Thyroid gland (tissue), 4 donors: ENCODE measurements around the gene SLC11A1. TPM values are rescaled to one million over a fixed set of nuclear protein-coding genes. Genes with fewer than 3 reads are reported as not detected.

Experiments used
- DNase-seq, 2 donors: peaks; one replicate each; pipeline ENCODE4 v3.0.0-alpha.2; 2019
- H3K27ac ChIP-seq, 3 donors: fragments of 200-600 bp; sonication (generic); 1 replicate in 2 of 3; 2 replicates in 1 of 3; pipeline ENCODE4 v1.5.1; 2016 to 2019; ENCODE audit warnings: mild to moderate bottlenecking in 1 of 3, moderate library complexity in 1 of 3
- H3K27me3 ChIP-seq: fragments of 200-600 bp; sonication (generic); one replicate; pipeline ENCODE4 v1.5.1; 2019
- H3K36me3 ChIP-seq, 2 donors: fragments of 200-600 bp; sonication (generic); one replicate each; pipeline ENCODE4 v1.5.1; 2016 to 2019
- H3K4me1 ChIP-seq, 2 donors: fragments of 200-600 bp; sonication (generic); one replicate each; pipeline ENCODE4 v1.5.1; 2017 to 2019
- H3K4me3 ChIP-seq, 3 donors: fragments of 200-600 bp; sonication (generic); replicated peaks in 1 of 3; 1 replicate in 2 of 3; 2 replicates in 1 of 3; pipeline ENCODE4 v1.5.1; 2016; ENCODE audit warnings: mild to moderate bottlenecking in 1 of 3
- H3K9me3 ChIP-seq: fragments of 200-600 bp; sonication (generic); one replicate; pipeline ENCODE4 v1.5.1; 2017
- POLR2A ChIP-seq, 2 donors: fragments of 450-650 bp; IDR thresholded peaks; one replicate each; pipeline ENCODE4 v1.6.1; 2017; ENCODE audit warnings: antibody characterized with exemption in 2 of 2, mild to moderate bottlenecking in 2 of 2, moderate library complexity in 1 of 2
- WGBS, 2 donors: methylation state at CpG; one replicate each; pipeline ENCODE4 v1.1.5; 2017; 5-methylcytosine and 5-hydroxymethylcytosine counted together
- intact Hi-C: fragments of 100-400 bp; cut with DNase I; formaldehyde crosslinking; loops from one replicate; pipeline ENCODE4 v1.15.1; 2023
- total RNA-seq, 4 donors: library from RNA; depleted of rRNA; stranded (reverse); fragments of >200 nt; gene quantifications; one replicate each; pipeline ENCODE4 v1.2.3, GENCODE V29; 2016
- TF ChIP-seq, protein P1 (sequence below), 6 experiments: fragments of 200-600 bp in 3 of 6; fragments of 450-650 bp in 3 of 6; sonication (generic) in 3 of 6; IDR thresholded peaks; one replicate each; pipeline ENCODE4 v1.5.1; 2016 to 2019; ENCODE audit warnings: antibody characterized with exemption in 6 of 6, mild to moderate bottlenecking in 2 of 6, inconsistent platforms in 1 of 6, moderate library complexity in 1 of 6

SLC11A1 gene
- total RNA-seq, 4 donors from 2014 or later = 1.7 to 14.5 (median 10.1) TPM

GRCh38 chr2:218345491-218346236 lies 36.4 kb upstream of the SLC11A1 start:
- Histone ChIP-seq H3K9me3 (no peaks in the 10 kb centered on the region), H3K36me3 (peaks cover 0 to 8% of the 10 kb centered on the region in 2 donors), H3K4me1 (no peaks in the 10 kb centered on the region), H3K27me3 (no peaks in the 10 kb centered on the region), H3K4me3 (no peak overlapping the region), H3K27ac (no peak overlapping the region)
- TF ChIP-seq POLR2A (IDR thresholded peaks at IDR 0.05) = no peak
- TF ChIP-seq, protein P1, sequence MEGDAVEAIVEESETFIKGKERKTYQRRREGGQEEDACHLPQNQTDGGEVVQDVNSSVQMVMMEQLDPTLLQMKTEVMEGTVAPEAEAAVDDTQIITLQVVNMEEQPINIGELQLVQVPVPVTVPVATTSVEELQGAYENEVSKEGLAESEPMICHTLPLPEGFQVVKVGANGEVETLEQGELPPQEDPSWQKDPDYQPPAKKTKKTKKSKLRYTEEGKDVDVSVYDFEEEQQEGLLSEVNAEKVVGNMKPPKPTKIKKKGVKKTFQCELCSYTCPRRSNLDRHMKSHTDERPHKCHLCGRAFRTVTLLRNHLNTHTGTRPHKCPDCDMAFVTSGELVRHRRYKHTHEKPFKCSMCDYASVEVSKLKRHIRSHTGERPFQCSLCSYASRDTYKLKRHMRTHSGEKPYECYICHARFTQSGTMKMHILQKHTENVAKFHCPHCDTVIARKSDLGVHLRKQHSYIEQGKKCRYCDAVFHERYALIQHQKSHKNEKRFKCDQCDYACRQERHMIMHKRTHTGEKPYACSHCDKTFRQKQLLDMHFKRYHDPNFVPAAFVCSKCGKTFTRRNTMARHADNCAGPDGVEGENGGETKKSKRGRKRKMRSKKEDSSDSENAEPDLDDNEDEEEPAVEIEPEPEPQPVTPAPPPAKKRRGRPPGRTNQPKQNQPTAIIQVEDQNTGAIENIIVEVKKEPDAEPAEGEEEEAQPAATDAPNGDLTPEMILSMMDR (IDR thresholded peaks at IDR 0.05) = no peak
- WGBS, 2 donors = 87 to 89% methylated on average over 12 of the region's 12 CpGs
- intact Hi-C loops = no loop called here
- no peak for DNase-seq

GRCh38 chr2:218347172-218347571 lies 34.9 kb upstream of the SLC11A1 start:
- Histone ChIP-seq H3K36me3 (peaks cover 0 to 8% of the 10 kb centered on the region in 2 donors), H3K27me3 (no peaks in the 10 kb centered on the region), H3K9me3 (no peaks in the 10 kb centered on the region), H3K4me3 (no peak overlapping the region), H3K4me1 (no peaks in the 10 kb centered on the region), H3K27ac (no peak overlapping the region)
- no peak for TF ChIP-seq POLR2A (IDR thresholded peaks at IDR 0.05)
- TF ChIP-seq, protein P1 (IDR thresholded peaks at IDR 0.05) = no peak
- 96 to 97% methylated on average over 5 of the region's 5 CpGs for WGBS, 2 donors
- intact Hi-C loops = no loop called here
- DNase-seq = no peak

- Histone ChIP-seq H3K9me3 (no peaks in the 10 kb centered on the region), H3K4me3 (no peak overlapping the region), H3K4me1 (peaks cover 31 to 48% of the 10 kb centered on the region in 2 donors), H3K36me3 (no peaks in the 10 kb centered on the region), H3K27me3 (no peaks in the 10 kb centered on the region), H3K27ac (peak overlapping the region; percentile 32 to 62 (median 55))
- TF ChIP-seq, protein P1 (IDR thresholded peaks at IDR 0.05) = no peak
- no peak for TF ChIP-seq POLR2A (IDR thresholded peaks at IDR 0.05)
- WGBS, 2 donors = 92 to 98% methylated on average over 14 of the region's 14 CpGs
- intact Hi-C loops = no loop called here
- no peak for DNase-seq
These were observed 28.0 kb upstream of the SLC11A1 start for GRCh38 chr2:218354045-218354444.

- Histone ChIP-seq H3K4me3 (no peak overlapping the region), H3K4me1 (peaks cover 39 to 57% of the 10 kb centered on the region in 2 donors), H3K27ac (peak overlapping the region; percentile 80 to 92 (median 84)), H3K36me3 (no peaks in the 10 kb centered on the region), H3K27me3 (no peaks in the 10 kb centered on the region), H3K9me3 (no peaks in the 10 kb centered on the region)
- DNase-seq = peak; percentile 97
- intact Hi-C loops = no loop called here
- 35 to 40% methylated on average over 20 of the region's 20 CpGs for WGBS, 2 donors
- TF ChIP-seq, protein P1 (IDR thresholded peaks at IDR 0.05) = no peak
- no peak for TF ChIP-seq POLR2A (IDR thresholded peaks at IDR 0.05)
These were observed 27.1 kb upstream of the SLC11A1 start for GRCh38 chr2:218354850-218355443.
